NCI-H2171 treated with DMSO at 0.1 percent for 48 hours (cell line): ENCODE data around the gene MEIOSIN.
A peak's percentile ranks its signal among the peaks of the same experiment; 100 is the strongest.
"Not testable (repeated sequence)": the region's sequence is repeated elsewhere in the genome, so short reads cannot be mapped to it uniquely, and the experiment has no call there.

Source experiments
- DNase-seq: peaks from one replicate; lab custom pipeline; 2025; lab: John Stamatoyannopoulos, UW

MEIOSIN gene

GRCh38 chr19:45780448-45781213 is 47.4 kb downstream of the MEIOSIN start:
- DNase-seq = no peak

GRCh38 chr19:45781214-45782161 is 48.2 kb downstream of the MEIOSIN start:
- DNase-seq = peak; percentile 57

- DNase-seq = no peak
Observed at GRCh38 chr19:45782162-45782691, 49.0 kb downstream of the MEIOSIN start, which contains the start of gene DMPK. TSS of gene DMPK (minus strand) at chr19:45782490. CDS start at chr19:45782352, 138 bp downstream.

- DNase-seq = no peak
Observed at GRCh38 chr19:45782820-45783785, 49.9 kb downstream of the MEIOSIN start.

- DNase-seq = no peak
Observed at GRCh38 chr19:45784096-45784495, 50.9 kb downstream of the MEIOSIN start.

GRCh38 chr19:45785097-45785496 is 51.9 kb downstream of the MEIOSIN start:
- no peak for DNase-seq

GRCh38 chr19:45785781-45786532 is 52.7 kb downstream of the MEIOSIN start:
- no peak for DNase-seq

- no peak for DNase-seq
Observed at GRCh38 chr19:45786533-45786894, 53.3 kb downstream of the MEIOSIN start.

GRCh38 chr19:45789035-45789786 is 56.0 kb downstream of the MEIOSIN start:
- no peak for DNase-seq

GRCh38 chr19:45790942-45791341 is 57.7 kb downstream of the MEIOSIN start:
- DNase-seq = no peak

- DNase-seq = no peak
Observed at GRCh38 chr19:45791744-45792469, 58.7 kb downstream of the MEIOSIN start.

- peak; percentile 98 for DNase-seq
Observed at GRCh38 chr19:45792470-45793177, 59.4 kb downstream of the MEIOSIN start, which contains the start of gene DMWD. TSS of gene DMWD (minus strand) at chr19:45792845. CDS start at chr19:45792756, 89 bp downstream.

- no peak for DNase-seq
Observed at GRCh38 chr19:45793178-45793564, 59.9 kb downstream of the MEIOSIN start.

- no peak for DNase-seq
Observed at GRCh38 chr19:45793876-45794275, 60.6 kb downstream of the MEIOSIN start.

- DNase-seq = no peak
Observed at GRCh38 chr19:45794627-45795026, 61.4 kb downstream of the MEIOSIN start.

GRCh38 chr19:45798995-45799517 is 65.8 kb downstream of the MEIOSIN start:
- peak; percentile 80 for DNase-seq

GRCh38 chr19:45799541-45799940 is 66.3 kb downstream of the MEIOSIN start:
- DNase-seq = not testable (repeated sequence)

GRCh38 chr19:45800070-45800553 is 66.9 kb downstream of the MEIOSIN start:
- DNase-seq = no peak
